DMS79 (cell line): ENCODE results near the gene POC1B.

ENCODE experiments used
- DNase-seq: peaks from one replicate; lab custom pipeline; 2025; lab: John Stamatoyannopoulos, UW

Gene POC1B

GRCh38 chr12:89525824-89526770, at the start of gene POC1B:
Gene POC1B, minus strand, starts transcription at chr12:89526047. Its CDS starts 152 bp downstream, at chr12:89525895.
- peak; percentile 76 for DNase-seq

- DNase-seq = no peak
These were observed 49.5 kb upstream of the POC1B start for GRCh38 chr12:89575374-89575773.

GRCh38 chr12:89574736-89575208, 48.9 kb upstream of the POC1B start:
- no peak for DNase-seq

- DNase-seq = no peak
These were observed 47.4 kb upstream of the POC1B start for GRCh38 chr12:89573051-89573810.

- DNase-seq = no peak
These were observed 45.8 kb upstream of the POC1B start for GRCh38 chr12:89571491-89572195.

GRCh38 chr12:89568484-89568883, 42.6 kb upstream of the POC1B start:
- no peak for DNase-seq

GRCh38 chr12:89567691-89568239, 41.9 kb upstream of the POC1B start:
- DNase-seq = no peak

- no peak for DNase-seq
These were observed 40.8 kb upstream of the POC1B start for GRCh38 chr12:89566615-89567014.

- no peak for DNase-seq
These were observed 39.2 kb upstream of the POC1B start for GRCh38 chr12:89565002-89565401.

- no peak for DNase-seq
These were observed 33.9 kb upstream of the POC1B start for GRCh38 chr12:89559753-89560152.

GRCh38 chr12:89556976-89557375, 31.1 kb upstream of the POC1B start:
- no peak for DNase-seq

GRCh38 chr12:89552376-89552775, 26.5 kb upstream of the POC1B start:
- no peak for DNase-seq

- no peak for DNase-seq
These were observed 25.9 kb upstream of the POC1B start for GRCh38 chr12:89551747-89552146.

- no peak for DNase-seq
These were observed 21.3 kb upstream of the POC1B start for GRCh38 chr12:89547101-89547500.

GRCh38 chr12:89546151-89546550, 20.3 kb upstream of the POC1B start:
- DNase-seq = no peak

GRCh38 chr12:89544681-89545184, 18.9 kb upstream of the POC1B start:
- DNase-seq = peak; percentile 41

- DNase-seq = no peak
These were observed 18.2 kb upstream of the POC1B start for GRCh38 chr12:89544022-89544421.

GRCh38 chr12:89542912-89543592, 17.2 kb upstream of the POC1B start:
- peak; percentile 38 for DNase-seq

GRCh38 chr12:89542236-89542635, 16.4 kb upstream of the POC1B start:
- no peak for DNase-seq

- DNase-seq = no peak
These were observed 14.7 kb upstream of the POC1B start for GRCh38 chr12:89540586-89540985.
